ENCODE data around the gene ROMO1. TPM values are rescaled to one million over a fixed set of nuclear protein-coding genes. Genes with fewer than 3 reads are reported as not detected.

ROMO1 gene
- total RNA-seq, 1 experiment from 2014 or later: 207 TPM

- Histone ChIP-seq H4K20me1 (ENCODE audit: control insufficient read depth, insufficient read depth, insufficient read length) (no peaks in the 10 kb centered on the region), H2BK120ac (ENCODE audit: low read depth, low read length, poor library complexity, severe bottlenecking) (no peak overlapping the region), H4K5ac (ENCODE audit: insufficient read length, low read depth, low read length) (no peak overlapping the region), H3K4me2 (ENCODE audit: insufficient read depth, insufficient read length, low read length) (no peak overlapping the region), H2BK12ac (ENCODE audit: insufficient read length, low read depth, low read length) (no peak overlapping the region), H3K56ac (ENCODE audit: insufficient read length, low read depth, low read length) (no peak overlapping the region), H2BK15ac (ENCODE audit: low read depth, low read length) (no peak overlapping the region), H2BK20ac (ENCODE audit: low read depth, low read length, poor library complexity, severe bottlenecking) (no peak overlapping the region), H3K9ac (ENCODE audit: extremely low read depth, insufficient read length, low read length) (no peak overlapping the region), H4K91ac (ENCODE audit: insufficient read length, low read depth, low read length) (no peak overlapping the region), H3K79me2 (ENCODE audit: insufficient read depth, low read length) (peaks cover 41% of the 10 kb centered on the region), H3K14ac (ENCODE audit: insufficient read depth, low read length) (no peak overlapping the region), H3T11ph (ENCODE audit: low read length) (no peak overlapping the region), H4K8ac (replicated peaks; ENCODE audit: insufficient read length, low read depth, low read length) (no peak overlapping the region), H3K18ac (ENCODE audit: insufficient read length, low read depth, low read length) (no peak overlapping the region), H3K23ac (ENCODE audit: insufficient read length, low read depth, low read length) (no peak overlapping the region), H2AFZ (ENCODE audit: low read length) (no peak overlapping the region), H3K23me2 (ENCODE audit: insufficient read length, low read depth, low read length, poor library complexity, severe bottlenecking) (no peaks in the 10 kb centered on the region), H3K4me1 (ENCODE audit: insufficient read depth, low read length) (no peaks in the 10 kb centered on the region), H3K79me1 (ENCODE audit: insufficient read depth, low read depth, low read length, poor library complexity, severe bottlenecking) (peaks cover 5% of the 10 kb centered on the region), H2BK5ac (ENCODE audit: insufficient read length, low read length) (no peak overlapping the region), H3K27ac (ENCODE audit: insufficient read length, low read depth, low read length) (no peak overlapping the region), H2AK5ac (ENCODE audit: insufficient read length, low read length) (no peak overlapping the region), H3K9me3 (ENCODE audit: control insufficient read depth, low read depth, low read length) (no peaks in the 10 kb centered on the region), H3K4ac (ENCODE audit: low read depth, low read length) (no peak overlapping the region), H3K27me3 (ENCODE audit: insufficient read depth, low read length) (no peaks in the 10 kb centered on the region)
- Mint-ChIP-seq H3K36me3 (ENCODE audit: insufficient read depth in 1 of 3, low read depth in 3 of 3) (peaks cover 60 to 88% (median 85%) of the 10 kb centered on the region in 3 experiments), H3K9me3 (peaks cover 3 to 6% of the 10 kb centered on the region in 2 experiments; a peak in 4 of 5 replicates), H3K4me1 (peaks cover 19 to 26% of the 10 kb centered on the region in 2 experiments), H3K27ac (peak overlapping the region in 1 of 3 experiments; percentile 80; a peak in 1 of 7 replicates), H3K4me3 (peak overlapping the region; percentile 13 to 43; a peak in 3 of 5 replicates), H3K27me3 (ENCODE audit: low read depth) (no peaks in the 10 kb centered on the region; the same call in 1 of the 2 replicates)
- DNase-seq: no peak
- TF ChIP-seq CTCF (conservative IDR thresholded peaks at IDR 0.05): no peak
- WGBS (ENCODE audit: extremely low coverage, insufficient read length, low lambda C conversion rate): no CpG with 5 or more reads among the region's 15 CpGs
These were observed 38.7 kb downstream of the ROMO1 start for GRCh38 chr20:35737865-35738333.

Data from H9 (cell line).